Keratinocyte (primary cell): ENCODE data around the gene HHIP.

Source experiments
- EZH2 ChIP-seq: IDR thresholded peaks from one replicate; pipeline ENCODE4 v1.6.1; 2012; ENCODE audit warnings: inconsistent platforms, mild to moderate bottlenecking, low read length, moderate library complexity
- TF ChIP-seq, protein P1 (sequence below), 3 experiments: IDR thresholded peaks in 1 of 3; conservative IDR thresholded peaks in 1 of 3; optimal IDR thresholded peaks in 1 of 3; 2 replicates in 2 of 3; 3 replicates in 1 of 3; pipeline versions ENCODE3 to v1.5.1; 2011; ENCODE audit warnings: low read length in 3 of 3, mild to moderate bottlenecking in 3 of 3, moderate library complexity in 2 of 3, control low read depth in 1 of 3, inconsistent platforms in 1 of 3; ENCODE audit not compliant: insufficient read depth in 2 of 3; ENCODE audit errors: extremely low read depth in 1 of 3

GRCh38 chr4:144611850-144612249 lies 34.1 kb upstream of the HHIP start:
- TF ChIP-seq, protein P1, sequence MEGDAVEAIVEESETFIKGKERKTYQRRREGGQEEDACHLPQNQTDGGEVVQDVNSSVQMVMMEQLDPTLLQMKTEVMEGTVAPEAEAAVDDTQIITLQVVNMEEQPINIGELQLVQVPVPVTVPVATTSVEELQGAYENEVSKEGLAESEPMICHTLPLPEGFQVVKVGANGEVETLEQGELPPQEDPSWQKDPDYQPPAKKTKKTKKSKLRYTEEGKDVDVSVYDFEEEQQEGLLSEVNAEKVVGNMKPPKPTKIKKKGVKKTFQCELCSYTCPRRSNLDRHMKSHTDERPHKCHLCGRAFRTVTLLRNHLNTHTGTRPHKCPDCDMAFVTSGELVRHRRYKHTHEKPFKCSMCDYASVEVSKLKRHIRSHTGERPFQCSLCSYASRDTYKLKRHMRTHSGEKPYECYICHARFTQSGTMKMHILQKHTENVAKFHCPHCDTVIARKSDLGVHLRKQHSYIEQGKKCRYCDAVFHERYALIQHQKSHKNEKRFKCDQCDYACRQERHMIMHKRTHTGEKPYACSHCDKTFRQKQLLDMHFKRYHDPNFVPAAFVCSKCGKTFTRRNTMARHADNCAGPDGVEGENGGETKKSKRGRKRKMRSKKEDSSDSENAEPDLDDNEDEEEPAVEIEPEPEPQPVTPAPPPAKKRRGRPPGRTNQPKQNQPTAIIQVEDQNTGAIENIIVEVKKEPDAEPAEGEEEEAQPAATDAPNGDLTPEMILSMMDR (optimal IDR thresholded peaks at IDR 0.05 in 1 of 3, IDR thresholded peaks at IDR 0.05 in 1 of 3, conservative IDR thresholded peaks at IDR 0.05 in 1 of 3; ENCODE audit: extremely low read depth in 1 of 3, insufficient read depth in 2 of 3, low read length in 3 of 3), result peak; percentile 51 to 79 (median 68)
- TF ChIP-seq EZH2, result no peak
